GM19035 (cell line): ENCODE data around the gene SNTN.

ENCODE experiments used
- ATAC-seq: cut with Tn5 transposase; IDR thresholded peaks from one replicate; pipeline ENCODE4 v1.9.1; 2021; ENCODE audit not compliant: unreplicated experiment

The SNTN gene

DNA sequence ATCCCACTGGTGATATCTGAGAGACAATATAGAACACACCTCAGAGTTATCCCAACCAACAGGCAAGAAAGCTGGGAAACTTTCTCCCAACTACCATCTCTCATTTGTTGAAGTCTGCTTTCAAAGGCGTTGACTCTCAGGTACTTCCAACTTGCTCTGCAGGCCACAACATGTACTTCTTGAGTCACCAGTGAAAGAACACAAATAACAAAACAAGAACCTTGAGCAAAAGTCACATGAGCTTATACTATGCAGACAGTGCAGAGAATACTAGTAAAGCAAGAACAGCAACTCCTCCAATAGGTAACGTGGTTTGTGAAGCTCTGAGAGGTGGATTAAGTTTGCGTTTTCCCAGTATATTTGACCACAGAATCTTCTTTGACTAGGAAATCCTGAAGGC lies 20.6 kb downstream of the SNTN start:
- ATAC-seq = no peak

DNA sequence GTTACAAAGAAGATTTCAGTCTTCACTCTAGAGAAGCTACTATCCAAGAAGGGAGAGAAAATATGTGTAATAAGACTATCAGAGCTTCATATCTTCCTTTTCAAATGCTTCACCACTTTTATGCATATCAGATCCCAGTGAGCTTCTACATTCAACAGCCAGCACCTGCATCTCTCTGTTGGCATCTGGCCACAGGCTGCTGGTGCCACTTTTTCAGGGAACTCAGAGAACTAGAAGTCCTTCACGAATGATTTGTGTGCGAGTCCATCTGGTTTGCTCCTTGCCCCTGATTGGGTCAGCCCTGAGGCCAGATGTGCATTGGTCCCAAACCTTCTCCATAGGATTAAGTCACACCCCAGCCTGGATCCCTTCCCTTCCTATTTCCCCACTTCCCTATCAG lies 22.1 kb downstream of the SNTN start:
- no peak for ATAC-seq

DNA sequence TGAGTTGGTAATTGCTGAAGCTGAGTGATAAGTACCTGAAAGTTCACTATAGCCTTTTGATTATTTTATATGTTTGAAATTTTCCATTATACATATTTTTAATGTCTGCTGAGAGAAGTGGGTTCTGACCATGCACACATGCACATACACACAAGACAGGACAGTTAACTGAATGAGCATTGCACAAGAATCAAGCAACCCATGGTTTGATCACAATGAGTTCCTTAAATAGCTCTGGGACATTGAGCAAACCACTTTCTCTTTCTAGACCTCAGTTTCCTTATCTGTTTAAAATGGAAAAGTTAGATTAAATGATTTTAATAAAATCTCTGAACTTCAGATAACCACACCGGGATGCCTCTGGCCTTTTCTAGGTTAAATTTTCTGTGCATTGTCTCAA lies 26.7 kb downstream of the SNTN start:
- no peak for ATAC-seq

DNA sequence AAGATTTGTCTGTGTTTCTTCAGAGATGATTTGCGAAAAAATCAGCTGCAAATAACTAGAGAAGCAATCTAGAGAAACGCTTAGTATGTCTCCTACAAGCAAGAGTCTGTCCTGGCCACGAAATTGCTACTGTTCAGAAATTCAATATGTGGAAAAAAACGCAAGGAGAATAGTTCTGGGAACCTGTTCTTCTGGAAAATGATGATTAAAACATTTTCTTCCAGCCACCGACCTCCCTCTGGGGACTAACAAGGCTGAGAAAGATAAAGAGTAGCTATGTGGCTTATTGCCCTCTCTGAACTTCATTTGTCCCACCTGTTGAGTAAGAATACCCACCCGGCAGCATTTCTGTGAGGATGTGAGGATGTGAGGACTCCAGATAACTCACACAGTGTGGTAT lies 31.6 kb downstream of the SNTN start:
- no peak for ATAC-seq

DNA sequence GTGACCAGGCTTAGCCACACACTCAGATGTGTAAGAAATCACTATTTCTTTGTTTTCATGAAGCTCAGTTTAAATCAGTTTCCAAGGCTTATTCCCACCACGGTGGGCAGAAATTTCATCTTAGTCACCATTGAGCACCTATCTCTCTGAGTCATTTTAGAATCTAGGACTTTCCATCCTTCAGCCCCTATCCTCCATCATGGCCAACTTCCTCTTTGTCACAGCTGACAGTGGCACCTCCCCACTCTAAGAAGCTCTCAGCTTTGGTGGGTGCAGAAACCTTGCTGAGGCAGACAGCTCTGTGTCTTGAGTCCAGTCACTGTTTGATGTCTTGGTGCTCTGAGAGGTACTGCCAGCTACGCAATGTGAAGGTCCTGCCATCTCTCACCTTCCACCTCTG lies 32.9 kb downstream of the SNTN start:
- ATAC-seq = no peak

DNA sequence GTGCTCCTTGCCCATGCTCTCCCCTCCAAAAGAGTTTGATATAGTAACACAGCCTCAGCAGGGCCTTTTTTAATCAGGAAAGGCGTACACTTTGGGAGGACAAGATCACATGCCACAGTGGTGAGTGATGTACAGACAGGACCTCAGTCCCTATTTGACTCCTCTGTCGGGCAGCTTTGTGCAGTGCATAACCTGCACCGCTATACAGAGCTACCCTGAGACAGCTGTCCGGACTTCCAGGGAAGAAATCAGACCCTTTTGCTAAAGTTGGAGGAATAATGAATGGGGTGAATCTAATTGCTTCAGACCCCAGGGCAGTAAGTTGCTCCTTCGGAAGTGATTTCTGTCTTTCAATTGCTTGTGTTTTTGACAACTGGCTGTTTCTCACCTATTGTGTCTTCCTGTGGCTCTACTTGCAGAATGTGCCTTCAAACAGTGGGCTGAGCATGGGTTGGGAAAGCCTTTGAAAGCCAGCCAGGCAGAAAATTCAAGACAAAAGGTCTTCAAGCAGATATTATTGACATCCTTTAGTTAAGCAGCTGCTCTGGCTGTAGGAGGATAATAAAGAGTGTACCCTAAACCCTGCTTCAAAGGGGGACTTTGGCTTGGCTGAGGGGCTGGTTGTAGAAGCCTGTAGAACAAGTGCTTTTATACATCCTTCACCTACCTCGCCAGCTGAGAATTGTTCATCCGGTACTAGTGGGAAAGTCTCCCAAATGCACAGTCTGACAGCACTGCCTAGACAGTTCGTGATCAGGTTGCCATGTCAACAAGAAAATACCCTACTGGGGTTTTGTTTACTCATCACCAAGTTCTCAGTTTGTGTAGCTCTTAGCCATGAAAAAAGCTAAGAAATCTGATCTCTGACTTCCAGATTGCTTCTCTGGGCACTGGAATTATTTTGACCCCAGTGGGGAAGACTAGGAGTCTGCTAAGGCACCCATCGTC lies 35.1 kb downstream of the SNTN start:
- ATAC-seq = no peak

DNA sequence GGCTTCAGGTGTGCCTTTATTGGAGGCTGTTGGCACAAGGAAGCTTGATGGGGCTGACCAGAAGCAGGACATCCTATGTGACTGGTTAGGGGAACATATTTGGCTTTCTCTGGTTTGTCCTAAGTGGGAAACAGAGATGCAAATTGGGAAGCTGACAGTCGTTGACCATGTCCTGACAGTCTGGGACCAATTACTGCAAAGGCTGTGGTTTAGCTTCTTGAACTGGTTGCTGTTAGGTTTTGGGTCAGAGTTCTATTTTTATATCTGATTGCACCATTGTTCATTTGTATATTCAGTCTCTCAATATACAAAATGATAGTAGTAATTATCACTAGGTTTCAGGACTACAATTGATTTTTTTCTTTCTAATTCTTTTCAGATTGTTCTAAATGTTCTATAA lies 36.8 kb downstream of the SNTN start:
- ATAC-seq = no peak

DNA sequence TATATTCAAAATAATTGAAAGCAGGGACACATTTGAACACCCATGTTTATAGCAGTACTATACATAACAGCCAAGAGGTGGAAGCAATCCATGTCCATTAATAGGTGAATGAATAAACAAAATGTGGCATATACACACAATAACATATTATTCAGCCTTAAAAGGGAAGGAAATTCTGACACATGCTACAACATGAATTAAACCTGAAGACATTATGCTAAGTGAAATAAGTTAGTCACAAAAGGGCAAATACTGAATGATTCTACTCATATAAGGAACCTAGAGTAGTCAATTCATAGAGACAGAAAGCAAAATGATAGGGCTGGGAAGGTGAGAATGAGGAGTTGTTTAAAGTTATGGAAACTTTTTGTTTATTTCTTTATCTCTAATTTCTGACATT lies 40.9 kb downstream of the SNTN start:
- no peak for ATAC-seq

DNA sequence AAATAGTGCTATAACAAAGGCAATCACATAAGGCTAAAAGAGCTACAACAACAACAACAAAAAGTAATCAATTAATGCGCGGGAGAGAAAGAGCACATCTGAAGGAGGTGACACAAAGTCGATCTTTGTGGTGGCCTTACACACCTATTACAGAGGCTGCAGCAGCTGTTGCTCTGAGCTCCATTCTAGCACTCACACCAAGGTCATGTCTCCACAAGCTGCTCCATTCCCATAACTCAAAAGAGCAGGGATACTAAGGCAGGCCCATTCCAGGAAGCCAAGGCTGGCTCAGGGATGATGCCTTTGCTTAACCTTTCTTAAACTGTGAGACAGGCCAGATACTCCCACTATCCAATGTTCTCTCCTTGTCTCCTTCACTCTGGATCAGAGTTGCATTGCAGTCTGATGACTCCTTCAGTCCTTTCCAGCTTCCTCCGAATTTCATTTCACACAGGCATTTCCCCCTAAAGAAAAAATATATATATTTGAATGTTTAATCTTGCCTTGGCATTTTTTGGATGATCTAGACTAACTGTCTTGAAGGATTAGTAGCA lies 52.7 kb downstream of the SNTN start:
- ATAC-seq = no peak

DNA sequence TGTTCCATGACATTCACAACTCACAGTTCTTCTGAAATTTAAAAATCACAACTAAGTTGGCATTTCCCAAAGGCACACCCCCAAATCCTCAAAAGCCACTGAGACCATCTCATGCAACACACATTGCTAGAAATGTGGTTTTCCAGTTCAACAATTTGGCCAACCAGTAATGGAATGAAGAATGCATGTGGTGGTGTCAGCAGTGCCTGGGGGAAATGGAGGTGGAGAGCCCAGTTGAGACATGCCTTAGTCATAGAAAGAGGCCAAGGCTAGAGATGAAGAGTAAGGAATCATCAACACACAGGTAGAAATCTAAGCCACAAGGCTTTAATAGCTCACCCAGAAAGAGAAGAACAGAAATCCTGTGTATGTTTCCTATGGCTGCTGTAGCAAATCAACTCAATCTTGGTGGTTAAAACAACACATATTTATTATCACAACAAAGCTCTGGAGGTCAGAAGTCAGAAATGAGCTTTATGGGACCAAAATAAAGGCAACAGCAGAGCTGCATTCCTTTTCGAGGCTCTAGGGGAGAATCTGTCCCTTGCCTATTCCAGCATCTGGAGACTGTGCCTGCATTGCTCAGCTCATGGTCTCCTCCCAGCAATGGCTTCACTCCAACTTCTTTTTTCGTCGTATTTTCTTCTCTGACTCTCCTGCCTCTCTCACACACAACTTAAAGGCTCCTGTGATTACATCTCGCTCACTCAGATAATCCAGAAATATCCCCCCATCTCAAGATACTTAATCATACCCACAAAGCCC lies 54.0 kb downstream of the SNTN start:
- ATAC-seq = no peak

DNA sequence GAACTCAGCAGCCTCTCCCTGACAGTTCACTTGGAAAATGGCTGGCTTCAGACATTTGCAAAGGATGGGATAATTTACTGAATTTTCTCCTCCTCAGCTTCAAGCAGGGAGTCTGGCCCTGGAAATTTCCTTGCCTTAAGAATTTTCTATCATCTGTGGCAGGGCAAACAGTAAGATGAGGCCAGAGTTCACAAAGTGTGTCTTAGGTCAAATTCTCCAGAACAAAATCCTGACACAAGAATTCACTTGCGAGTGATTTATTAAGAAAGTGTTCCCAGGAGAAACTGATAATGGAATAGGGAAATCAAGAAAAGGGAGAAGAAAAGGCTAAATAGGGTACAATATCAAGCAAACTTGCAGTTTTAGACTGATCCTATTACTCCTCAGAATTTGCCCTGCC lies 55.3 kb downstream of the SNTN start:
- ATAC-seq = no peak

DNA sequence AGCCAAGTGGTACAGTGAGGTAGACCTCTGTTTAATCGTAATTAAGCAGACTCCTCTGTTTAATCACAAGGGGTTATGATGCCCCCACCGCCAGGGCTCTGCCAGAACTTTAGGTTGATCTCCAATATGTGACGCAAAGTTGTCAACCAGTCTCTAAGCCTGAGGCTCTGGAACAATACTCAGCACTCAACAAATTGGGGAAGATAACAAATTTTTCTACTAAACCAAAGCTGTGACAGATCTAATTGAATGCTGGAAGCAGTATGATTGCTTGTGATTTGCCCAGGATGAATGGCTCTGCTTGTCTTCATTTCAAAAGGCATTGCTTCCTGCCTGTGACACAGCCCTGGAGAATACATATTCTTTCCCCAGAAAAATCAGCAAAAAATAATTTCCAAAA lies 57.1 kb downstream of the SNTN start:
- ATAC-seq = no peak
